ENCODE data around the gene HINFP.
"Not testable (repeated sequence)": the region's sequence is repeated elsewhere in the genome, so short reads cannot be mapped to it uniquely, and the experiment has no call there.

The HINFP gene

GRCh38 chr11:119118946-119119345, 2.4 kb upstream of the HINFP start:
- no peak for DNase-seq

GRCh38 chr11:119120639-119121007, 757 bp upstream of the HINFP start:
- DNase-seq = no peak

DNA sequence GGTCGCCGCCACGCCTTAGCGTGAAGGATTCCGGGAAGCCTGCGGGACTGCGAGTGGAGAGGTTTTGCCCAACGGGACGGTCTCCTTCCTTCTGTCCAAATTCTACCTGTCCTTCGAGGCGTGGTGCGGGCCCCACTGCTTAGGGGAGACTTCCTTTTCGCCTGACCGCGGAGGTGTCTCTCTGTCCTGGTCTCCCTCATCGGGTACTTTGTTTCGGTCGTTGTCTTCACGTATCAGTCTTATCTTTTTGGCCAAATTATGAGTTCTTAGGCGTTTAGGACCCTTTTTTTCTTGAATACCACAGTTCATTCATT, 388 bp downstream of the HINFP start:
- no peak for DNase-seq

DNA sequence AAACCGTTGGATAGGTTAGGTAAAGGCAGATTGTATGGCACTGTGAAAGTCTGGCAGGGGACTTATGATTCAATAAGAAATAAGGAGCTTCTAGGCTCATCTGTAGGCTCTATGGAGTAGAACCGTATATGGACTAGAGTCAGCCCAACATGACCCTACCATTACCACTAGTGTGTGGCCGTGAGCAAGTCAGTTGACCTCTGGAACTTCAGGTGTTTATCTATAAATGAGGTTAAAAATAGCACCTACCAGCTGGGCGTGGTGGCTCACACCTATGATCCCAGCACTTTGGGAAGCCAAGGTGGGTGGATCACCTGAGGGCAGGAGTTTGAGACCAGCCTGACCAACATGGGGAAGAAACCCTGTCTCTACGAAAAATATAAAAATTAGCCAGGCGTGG, 4.4 kb downstream of the HINFP start:
- DNase-seq = no peak

DNA sequence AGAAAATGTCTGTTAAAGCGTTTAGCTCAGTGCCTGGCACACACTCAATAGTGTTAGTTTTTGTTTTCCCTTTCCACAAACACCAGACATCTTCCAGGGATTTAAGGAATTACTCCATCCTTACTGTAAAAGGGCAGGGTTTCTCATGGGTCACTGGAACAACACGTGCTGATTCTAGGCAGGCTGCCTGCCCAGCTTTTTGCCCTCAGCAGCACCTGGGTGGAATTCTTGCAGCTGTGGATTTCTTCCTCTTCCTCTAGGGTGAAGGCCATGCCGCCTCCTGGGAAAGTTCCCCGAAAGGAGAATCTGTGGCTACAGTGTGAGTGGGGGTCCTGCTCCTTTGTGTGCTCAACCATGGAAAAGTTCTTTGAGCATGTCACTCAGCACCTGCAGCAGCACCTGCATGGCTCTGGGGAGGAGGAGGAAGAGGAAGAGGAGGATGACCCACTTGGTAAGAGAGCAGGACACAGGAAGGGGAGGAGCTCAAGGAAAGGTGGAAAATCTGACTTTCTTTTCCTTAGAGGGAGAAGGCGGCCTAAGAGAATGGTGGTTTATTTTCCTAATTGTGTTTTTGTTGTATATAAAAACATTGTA, 5.4 kb downstream of the HINFP start:
- DNase-seq = no peak

DNA sequence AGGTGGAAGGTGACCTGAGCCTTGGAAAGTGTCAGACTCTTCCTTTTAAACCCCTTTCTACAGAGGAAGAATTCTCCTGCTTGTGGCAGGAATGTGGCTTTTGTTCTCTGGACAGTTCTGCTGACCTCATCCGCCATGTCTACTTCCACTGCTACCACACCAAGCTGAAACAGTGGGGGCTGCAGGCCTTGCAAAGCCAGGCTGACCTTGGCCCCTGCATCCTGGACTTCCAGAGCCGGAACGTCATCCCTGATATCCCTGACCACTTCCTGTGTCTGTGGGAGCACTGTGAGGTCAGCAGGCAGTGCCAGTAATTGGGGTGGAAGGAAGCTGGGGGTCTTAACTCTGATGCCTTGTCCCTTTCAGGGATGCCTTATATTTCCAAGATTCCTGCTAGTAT, 9.3 kb downstream of the HINFP start:
- DNase-seq = no peak

DNA sequence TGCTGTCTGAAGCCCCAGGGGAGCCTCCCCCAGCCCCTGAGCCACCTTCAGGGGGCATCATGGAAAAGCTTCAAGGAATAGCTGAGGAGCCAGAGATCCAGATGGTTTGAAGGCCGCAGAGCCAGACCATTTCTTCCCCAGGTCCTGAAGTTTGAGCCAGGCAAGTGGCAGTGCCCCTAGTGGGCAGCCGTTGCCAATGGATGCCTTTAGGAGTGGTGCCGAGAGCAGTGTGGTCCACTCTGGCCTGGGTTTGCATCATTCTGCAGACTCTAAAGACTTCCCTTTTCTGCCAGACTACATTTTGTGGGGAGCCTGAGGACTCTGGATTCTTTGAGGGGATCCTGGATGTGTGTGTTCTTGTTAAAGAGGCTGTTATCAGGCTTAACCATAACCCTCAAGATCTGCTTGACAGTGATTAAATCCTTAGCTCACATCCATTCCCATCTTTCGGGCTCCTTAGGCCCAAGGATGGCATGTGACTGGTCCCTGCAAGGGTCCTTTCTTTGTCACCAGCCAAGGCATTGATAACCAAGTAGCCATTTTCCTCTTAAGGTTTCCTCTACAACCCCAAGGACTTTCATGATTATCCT, 13.1 kb downstream of the HINFP start:
- DNase-seq = peak; percentile 24 to 41

DNA sequence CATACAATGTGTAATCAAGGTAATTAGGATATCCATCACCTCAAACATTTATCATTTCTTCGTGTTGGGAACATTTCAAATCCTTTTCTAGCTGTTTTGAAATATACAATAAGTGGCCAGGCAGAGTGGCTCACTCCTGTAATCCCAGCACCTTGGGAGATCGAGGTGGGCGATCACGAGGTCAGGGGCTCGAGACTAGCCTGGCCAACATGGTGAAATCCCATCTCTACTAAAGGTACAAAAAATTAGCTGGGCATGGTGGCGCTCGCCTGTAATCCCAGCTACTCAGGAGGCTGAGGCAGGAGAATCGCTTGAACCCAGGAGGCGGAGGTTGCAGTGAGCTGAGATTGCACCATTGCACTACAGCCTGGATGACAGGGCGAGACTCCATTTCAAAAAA, 17.9 kb downstream of the HINFP start:
- DNase-seq = not testable (repeated sequence)

GRCh38 chr11:119144825-119145486, 23.6 kb downstream of the HINFP start:
- peak; percentile 71 to 79 for DNase-seq

GRCh38 chr11:119145551-119145950, 24.2 kb downstream of the HINFP start:
- no peak for DNase-seq

DNA sequence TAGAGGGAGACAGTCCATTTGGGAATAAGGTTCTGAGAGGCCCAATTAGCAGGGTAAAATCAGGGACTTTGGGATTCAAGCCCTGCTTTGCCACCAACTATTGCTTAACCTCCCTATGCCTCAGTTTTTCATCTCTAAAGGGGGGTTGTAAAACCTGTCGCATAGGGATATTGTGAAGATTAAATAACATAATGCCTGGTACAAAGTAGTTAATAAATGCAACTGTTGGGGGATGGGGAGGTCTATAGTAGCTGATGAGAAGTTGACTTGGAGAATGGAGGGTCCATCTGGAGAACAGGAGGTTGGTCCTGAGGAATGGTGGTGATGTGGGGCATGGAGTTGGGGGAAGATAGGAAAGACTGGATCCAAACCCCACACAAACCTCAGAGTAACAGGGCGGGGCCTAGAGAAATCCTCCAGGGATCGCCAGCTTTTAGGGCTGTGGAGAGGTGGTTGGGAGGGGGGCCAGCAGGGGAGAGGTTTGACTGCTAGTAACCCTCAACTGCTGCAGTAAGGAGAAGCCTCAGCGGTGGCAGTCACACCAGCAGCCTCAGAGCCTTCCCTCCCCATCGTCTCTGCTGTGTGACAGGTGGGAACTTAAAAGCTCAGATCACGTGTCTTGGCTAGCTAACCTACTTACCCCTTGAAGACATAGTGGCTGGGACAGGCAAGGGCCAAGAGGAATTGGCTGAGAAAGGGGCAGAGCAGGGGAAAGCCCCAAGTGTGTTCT, 26.4 kb downstream of the HINFP start:
- DNase-seq = no peak

- no peak for DNase-seq
Measured at GRCh38 chr11:119148720-119149017, 27.3 kb downstream of the HINFP start.

- DNase-seq = no peak
Measured at GRCh38 chr11:119149018-119149785, 27.8 kb downstream of the HINFP start, which contains the start of gene ABCG4. TSS of gene ABCG4 (plus strand) at chr11:119149052. CDS start at chr11:119149966, 914 bp downstream.

DNA sequence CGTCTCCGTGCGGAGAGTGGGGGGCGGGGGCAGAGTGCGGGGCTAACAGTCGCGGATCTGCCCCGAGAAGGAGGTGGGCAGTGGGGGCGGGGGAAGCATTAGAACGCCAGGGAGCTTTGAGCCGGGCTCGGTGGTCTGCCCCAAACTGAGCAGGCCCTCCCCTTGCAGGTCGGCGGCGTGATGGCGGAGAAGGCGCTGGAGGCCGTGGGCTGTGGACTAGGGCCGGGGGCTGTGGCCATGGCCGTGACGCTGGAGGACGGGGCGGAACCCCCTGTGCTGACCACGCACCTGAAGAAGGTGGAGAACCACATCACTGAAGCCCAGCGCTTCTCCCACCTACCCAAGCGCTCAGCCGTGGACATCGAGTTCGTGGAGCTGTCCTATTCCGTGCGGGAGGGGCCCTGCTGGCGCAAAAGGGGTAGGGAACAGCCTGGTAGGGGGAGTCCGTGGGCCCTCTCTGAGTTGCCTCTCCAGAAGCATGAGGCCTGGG, 28.5 kb downstream of the HINFP start:
- no peak for DNase-seq

DNA sequence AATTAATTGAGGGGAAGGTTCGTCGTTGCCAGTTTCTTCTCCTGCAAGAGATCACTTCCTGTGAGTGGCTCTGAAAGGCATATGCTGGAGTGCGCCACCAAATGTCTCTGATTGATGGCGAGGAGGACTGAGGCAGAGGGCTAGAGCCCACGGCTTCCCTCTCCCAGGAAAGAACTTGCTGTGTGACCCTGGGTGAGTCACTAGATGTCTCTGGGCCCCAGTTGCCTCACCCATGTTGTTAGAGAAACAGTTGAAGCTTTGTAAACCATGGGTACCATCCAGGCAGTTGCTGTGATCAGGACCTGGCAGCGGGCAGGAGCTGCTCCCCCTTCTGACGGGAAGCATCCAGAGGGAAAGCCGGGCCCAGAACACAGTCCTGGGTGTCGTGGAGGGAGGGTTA, 30.7 kb downstream of the HINFP start:
- DNase-seq = no peak

- DNase-seq = no peak
Measured at GRCh38 chr11:119152604-119153003, 31.2 kb downstream of the HINFP start.

DNA sequence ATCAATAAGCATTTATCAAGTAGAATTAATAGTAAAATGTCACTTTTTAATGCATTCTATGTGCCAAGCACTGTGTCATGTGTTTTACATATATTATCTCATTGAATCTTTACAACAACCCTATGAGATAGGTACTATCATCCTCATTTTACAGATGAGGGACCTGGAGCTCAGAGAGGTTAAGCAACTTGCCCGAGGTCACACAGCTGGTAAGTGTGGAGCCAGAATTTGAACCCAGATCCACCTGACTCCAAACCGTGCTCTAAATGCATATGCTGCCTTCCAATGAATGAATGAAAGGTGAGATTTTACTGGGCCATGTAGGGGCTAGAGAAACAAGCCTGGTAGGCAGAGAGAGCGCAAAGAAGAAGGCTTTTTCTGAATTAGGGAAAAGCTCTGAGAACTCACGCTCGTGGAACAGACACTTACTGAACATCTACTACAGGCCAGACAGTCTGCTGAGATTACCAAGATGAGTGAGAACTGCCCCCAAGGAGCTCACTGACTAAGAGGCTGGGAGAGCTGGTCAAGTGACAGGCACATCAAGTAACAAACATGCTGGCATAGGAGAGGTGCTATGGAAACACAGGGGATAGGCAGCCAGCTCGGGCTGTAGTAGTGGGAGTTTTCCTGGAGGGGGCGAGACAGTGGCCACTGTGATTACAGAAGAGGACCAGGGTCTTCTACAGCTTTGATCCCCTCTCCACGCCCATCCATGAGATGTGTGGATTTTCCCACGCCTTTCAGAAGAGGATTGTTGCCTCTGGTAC, 31.9 kb downstream of the HINFP start:
- no peak for DNase-seq

DNA sequence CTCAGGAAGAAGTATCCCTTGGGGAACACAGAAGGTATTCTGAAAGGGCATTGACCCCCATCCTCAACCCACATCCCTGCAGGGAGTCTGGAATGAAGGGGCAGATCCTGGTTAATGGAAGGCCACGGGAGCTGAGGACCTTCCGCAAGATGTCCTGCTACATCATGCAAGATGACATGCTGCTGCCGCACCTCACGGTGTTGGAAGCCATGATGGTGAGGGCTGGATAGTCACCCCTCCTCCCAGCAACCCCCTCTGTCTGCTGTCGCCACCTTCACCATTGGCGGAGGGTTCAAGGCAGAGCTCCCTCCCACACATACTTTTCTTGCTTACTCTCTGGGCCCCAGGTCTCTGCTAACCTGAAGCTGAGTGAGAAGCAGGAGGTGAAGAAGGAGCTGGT, 32.8 kb downstream of the HINFP start:
- DNase-seq = no peak

- peak in 1 of 2 experiments; percentile 2 for DNase-seq
Measured at GRCh38 chr11:119155733-119156492, 34.5 kb downstream of the HINFP start.

GRCh38 chr11:119156496-119156895, 35.1 kb downstream of the HINFP start:
- no peak for DNase-seq

GRCh38 chr11:119157063-119157462, 35.7 kb downstream of the HINFP start:
- no peak for DNase-seq

DNA sequence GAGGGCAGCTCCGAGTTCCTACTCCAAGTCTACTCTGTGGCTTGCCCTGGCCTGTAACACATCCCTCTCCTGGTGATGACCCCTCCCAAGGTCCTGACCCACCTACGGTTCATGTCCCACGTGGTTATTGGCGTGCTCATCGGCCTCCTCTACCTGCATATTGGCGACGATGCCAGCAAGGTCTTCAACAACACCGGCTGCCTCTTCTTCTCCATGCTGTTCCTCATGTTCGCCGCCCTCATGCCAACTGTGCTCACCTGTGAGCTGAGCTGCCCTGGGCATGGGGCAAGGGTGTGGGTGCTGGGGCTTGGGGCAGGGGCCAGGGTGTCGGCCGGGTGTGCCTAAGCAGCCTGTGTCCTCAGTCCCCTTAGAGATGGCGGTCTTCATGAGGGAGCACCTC, 37.1 kb downstream of the HINFP start:
- DNase-seq = no peak
